KBM-7 (cell line): ENCODE measurements around the gene ANTKMT.
A peak's percentile ranks its signal among the peaks of the same experiment; 100 is the strongest.
"Not testable (repeated sequence)": the region's sequence is repeated elsewhere in the genome, so short reads cannot be mapped to it uniquely, and the experiment has no call there.

Experiments used
- DNase-seq: peaks from one replicate; pipeline ENCODE4 v3.0.0-alpha.2; 2015
- in situ Hi-C: fragments of 300-500 bp; cut with MboI; formaldehyde crosslinking; loops from 2 replicates; pipeline ENCODE4 v1.14.3; 2020; ENCODE audit warnings: low sequenced_read_pairs, low pct_unique_long_range_greater_than_20kb, mixed read lengths

Gene ANTKMT

DNA sequence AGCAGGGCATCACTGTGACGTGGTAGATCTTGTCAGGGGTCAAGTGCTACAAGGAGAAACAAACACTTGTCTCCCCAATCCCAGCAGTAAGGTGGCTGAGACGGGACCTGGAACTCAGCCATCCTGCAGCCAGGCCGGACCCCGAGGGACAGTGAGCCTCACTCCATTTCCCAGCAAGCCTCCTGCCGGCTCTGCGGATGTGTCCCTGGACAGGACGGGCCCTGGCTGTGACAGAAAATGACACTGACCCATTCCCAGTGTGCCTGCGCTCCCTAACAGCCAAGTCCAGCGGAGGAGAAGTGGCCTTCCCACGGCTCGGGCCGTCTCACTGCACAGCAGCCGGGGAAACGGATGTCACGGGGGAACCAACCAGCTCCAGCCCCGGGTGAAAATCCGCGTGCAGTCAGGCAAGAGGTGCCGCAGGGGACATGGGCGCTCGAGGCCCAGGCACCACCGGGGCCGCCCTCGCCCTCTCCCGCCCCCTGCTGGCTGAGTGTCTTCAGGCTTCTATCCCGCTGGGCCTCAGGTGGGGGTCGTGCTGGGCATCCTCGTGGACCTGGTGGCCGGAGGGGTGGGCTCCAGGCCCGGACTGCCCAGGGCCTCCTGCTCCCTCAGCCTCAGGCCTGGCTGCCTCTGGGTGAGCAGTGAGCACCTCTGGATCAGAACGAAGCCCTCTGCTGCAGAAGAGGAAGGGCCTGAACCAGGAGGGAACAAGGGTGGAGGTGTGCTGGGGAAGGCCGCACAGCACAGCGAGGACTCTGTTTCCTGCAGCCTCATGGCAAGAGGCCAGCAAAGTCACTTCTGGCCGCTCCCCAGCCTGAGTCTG is 12.6 kb downstream of the ANTKMT start:
- no peak for DNase-seq
- in situ Hi-C loops, result no loop called here

DNA sequence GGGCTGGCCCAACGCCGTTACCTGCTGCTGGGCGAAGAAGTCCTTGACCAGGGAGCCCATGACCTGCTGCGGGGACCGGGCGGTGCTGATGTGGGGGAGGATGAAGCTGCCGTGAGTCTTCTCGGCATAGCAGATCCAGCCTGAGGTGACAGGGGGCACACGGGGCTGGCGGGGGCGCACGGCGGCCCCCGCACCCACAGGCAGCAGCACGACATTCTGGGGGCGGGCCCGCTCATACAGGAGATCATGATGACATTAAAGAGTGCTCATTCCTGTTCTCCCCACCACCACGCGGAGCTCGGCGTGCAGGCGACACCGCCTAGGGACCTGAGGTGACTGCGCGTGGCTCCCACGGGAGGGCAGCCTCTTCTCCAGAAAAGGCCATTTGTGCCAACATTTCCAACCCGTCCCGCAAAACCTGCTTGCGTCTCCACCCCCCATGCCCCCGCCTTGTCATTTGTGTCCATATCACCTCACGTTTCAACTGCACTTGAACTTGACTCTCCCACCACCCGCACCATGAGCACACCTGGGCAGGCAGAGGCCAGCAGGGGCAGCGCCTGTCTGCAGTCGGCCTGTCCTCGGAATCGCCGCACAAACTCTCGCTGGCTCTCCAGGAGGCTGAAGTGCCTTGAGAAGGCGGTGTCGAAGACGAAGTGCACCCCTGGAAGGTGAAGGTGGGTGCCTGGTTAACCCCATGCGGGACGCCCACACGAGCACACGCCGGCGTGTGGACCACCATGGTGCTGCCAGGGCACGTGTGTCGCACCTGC is 13.4 kb downstream of the ANTKMT start:
- no peak for DNase-seq
- in situ Hi-C loops, result no loop called here

DNA sequence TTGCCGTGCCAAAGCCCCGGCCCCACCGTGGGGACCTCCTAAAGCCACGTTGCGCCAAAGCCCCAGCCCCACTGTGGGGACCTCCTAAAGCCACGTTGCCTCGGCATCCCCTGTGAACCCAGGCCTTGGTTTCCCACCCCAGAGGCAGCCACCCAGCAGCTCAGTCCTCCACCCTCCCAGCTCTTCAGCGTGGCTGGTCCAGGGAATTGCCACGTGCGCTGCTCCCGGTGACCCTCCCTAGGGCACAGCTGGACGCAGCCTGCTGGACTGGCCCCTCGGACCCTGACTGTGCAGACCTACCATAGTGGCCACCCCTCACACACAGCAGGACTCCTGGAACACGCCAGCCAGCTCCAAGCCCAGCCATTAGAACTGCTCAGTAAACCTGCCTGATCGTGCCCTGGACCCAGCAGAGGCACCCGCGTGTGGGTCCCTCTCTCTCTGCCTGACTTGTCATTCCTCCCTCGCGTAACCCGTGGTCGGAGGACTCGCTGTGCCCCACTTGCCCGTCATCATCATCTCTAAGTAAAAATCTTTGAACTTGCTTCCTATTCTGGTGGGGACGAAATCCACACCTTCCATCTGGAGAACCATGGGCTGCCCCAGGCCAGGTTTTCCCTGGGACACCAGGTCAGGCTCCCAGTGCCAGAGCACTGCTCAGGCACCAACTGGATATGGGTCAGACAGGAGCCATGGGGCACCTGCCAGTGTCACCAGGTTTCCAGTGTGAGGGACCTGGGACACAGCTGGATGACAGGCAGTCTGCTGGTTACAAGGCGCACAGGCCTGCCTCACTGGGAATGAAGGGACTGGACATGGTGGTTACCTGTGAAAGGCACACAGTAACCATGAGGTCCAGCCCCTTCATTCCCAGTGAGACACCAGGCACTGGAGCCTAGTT is 14.3 kb downstream of the ANTKMT start:
- DNase-seq, result no peak
- in situ Hi-C loops, result no loop called here

DNA sequence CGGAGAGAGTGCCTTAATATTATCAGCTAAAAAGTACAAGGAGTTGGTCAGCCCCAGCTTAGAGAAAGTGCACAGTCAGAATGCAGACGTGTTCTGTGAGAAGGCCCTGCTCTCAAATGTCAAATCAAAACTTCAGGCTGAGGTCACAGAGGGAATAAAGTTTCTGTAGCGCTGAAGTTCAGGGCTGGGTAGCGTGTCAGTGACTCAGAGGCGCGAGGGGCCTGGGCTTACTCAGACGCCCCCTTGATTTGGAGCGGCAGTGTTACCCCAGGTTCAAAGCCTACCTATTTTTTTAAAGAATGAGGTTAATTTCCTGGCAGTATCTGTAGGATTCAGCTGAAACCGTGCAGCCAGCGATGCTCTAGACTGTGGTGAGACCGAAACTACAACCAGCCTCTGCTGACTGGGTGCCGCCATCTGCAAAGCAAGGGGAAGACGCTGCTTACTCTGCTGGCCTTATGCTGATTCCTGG is 15.1 kb downstream of the ANTKMT start:
- in situ Hi-C loops, result no loop called here
- DNase-seq, result no peak

DNA sequence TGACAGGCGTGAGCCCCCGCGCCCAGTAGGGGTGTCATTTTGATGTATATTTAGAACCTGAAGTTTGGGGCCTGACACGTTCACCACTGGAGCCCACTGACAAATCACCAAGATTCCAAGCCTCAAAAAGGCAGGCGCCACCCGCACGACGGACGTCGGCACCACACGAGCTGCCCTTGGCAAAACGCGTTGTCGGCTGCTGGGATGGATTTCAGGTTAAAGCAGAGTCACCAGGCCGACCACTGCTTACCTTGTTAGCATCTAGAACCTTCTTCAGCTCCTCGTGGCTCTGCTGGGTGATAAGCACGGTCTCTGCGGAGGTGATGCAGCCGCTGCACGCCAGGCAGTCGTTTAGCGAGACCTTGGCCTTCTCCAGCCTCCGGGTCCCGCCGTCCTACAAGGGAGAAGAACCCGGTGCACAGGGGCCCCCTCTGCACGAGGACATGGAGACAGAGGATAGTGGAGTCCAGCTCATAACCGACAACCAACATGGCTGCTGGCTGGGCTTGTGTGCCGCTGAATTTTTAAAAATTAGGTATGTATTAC is 16.1 kb downstream of the ANTKMT start:
- in situ Hi-C loops, result no loop called here

GRCh38 chr16:739560-740458 is 18.9 kb downstream of the ANTKMT start:
- no peak for DNase-seq
- in situ Hi-C loops, result no loop called here

More for the DNA sequence above, 16.1 kb downstream of the ANTKMT start:
- no peak for DNase-seq

- no peak for DNase-seq
- in situ Hi-C loops, result no loop called here
Observed at GRCh38 chr16:740459-740763, 19.5 kb downstream of the ANTKMT start.

GRCh38 chr16:740764-741505 is 20.0 kb downstream of the ANTKMT start, which contains the start of gene CIAO3:
Gene CIAO3 (minus strand): TSS chr16:740997. CDS start chr16:740985, 12 bp downstream.
- peak; percentile 89 for DNase-seq
- in situ Hi-C loops, result no loop called here

GRCh38 chr16:741986-742629 is 21.2 kb downstream of the ANTKMT start:
- in situ Hi-C loops, result no loop called here
- DNase-seq, result no peak

DNA sequence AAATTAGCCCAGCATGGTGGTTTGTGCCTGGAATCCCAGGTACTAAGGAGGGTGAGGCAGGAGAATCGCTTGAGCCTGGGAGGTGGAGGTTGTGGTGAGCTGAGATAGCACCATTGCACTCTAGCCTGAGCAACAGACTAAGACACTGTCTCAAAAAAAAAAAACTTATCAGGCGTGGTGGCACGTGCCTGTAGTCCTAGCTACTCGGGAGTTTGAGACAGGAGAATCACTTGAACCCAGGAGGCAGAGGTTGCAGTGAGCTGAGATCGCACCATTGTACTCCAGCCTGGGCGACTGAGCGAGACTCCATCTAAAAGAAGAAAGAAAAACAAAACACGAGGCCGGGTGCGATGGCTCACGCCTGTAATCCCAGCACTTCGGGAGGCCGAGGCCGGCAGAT is 21.9 kb downstream of the ANTKMT start:
- in situ Hi-C loops, DNase-seq: not testable (repeated sequence)

- no peak for DNase-seq
- in situ Hi-C loops, result no loop called here
Observed at GRCh38 chr16:743794-744500, 23.0 kb downstream of the ANTKMT start.

DNA sequence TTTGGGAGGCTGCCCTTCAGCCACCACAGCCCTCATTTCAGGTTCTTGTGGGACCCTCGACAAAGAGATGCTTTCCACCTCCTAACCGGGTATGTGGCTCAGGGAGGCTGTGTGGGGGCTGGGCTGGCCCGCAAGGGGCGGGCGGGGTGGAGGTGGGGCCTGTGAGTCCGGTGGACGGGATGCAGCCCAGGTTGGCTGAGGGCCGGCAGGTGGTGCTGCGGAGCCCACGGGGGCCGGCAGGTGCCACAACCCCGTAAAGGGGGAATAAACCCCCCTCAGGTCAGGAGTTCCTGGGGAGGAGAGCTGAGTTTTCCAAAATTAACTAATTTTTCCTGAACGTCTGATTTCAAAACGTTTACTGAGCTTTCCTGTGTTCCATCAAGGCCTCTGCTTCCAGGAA is 24.8 kb downstream of the ANTKMT start:
- no peak for DNase-seq
- in situ Hi-C loops, result no loop called here

DNA sequence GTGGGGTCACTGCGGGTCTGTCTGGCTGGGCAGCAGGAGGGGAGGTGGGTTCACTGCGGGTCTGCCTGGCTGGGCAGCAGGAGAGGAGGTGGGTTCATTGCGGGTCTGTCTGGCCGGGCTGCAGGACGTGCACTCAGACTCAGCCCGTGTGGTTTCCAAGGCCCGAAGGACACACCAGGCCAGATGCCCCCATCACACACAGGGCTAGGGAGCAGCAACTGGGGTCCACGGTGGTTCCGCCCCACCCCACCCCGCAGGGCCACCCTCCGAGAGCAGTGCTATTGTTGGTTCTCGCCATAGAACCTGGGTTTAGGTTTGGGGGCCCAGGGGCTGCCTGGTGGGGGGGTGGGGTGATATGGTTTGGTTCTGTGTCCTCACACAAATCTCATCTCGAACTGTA is 25.7 kb downstream of the ANTKMT start:
- DNase-seq, result no peak

DNA sequence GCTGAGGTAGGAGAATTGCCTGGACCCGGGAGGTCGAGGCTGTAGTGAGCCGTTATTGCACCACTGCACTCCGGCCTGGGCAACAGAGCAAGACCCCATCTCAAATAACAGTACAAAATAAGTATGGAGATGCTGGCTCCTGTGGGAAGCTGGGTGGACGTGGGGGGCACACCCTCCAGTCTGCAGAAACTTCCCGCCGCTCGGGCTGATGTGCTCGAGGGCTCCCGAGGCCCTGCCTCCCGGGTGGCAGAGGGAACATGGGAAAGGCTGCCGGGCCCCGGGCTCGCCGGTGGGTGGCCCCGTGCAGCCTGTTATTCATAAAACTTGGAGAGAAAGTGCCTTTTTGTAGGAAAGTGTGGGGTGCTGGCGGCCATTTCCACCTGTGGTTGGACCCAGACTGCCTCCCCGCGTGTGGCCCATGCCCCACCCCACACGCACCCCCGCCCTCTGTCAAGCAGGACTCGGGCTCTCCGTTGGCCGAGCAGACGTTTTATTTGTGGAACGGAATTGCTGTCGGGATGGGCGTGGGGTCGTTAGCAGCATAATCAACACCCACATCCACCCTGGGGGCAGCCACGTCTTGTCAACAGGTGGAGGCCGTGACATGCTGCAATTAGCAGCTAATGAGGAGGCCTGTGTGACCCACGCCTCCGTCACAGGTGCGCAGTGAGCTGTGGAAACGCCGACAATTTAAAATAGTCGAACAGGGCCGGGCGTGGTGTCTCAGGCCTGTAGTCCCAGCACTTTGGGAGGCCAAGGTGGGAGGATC is 27.2 kb downstream of the ANTKMT start:
- DNase-seq, result no peak
- in situ Hi-C loops, result no loop called here

More for the DNA sequence above, 25.7 kb downstream of the ANTKMT start:
- in situ Hi-C loops, result no loop called here

DNA sequence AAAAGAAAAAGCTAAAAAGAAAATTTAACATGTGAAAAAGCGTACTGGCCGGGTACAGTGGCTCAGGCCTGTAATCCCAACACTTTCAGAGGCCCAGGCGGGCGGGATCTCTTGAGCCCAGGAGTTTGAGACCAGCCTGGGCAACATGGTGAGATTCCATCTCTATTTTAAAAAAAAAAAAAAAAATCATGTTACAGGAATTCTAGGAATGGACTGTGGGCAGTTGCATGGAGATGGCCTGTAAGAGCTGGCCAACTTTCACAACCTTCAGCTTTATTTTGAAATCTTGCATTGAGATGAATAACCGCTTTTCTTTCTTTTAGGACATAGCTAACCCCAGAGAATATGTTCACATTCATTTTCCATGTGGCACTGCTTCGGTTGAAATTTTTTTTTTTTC is 28.1 kb downstream of the ANTKMT start:
- in situ Hi-C loops, result no loop called here
- DNase-seq, result no peak

DNA sequence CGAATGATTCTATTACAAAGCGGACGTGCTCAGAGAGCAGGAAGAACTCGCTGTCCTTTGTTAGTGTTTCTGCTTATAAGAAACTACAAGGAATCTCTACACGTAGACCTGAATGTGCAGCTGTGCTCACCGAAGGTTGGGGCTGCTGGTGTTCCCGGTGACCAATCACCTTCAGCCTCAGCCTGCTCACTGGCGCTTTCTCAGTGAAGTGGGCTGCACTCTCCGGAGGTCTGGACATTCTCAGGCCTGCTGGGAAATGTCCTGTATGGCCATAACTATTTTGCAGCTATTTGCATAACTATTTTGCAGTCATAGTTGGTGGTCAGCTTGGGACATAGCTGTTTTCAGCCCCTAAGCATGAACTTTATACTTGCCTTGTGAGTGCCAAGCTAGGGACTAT is 29.5 kb downstream of the ANTKMT start:
- no peak for DNase-seq
- in situ Hi-C loops, result no loop called here
